Cardiac septum (tissue), 1 donor: ENCODE data around the gene RPRD1B. TPM values are rescaled to one million over a fixed set of nuclear protein-coding genes. Genes with fewer than 3 reads are reported as not detected.

Source experiments
- DNase-seq: peaks from one replicate; pipeline ENCODE4 v3.0.0-alpha.2; 2020; ENCODE audit warnings: low spot score
- intact Hi-C: fragments of 100-400 bp; cut with DNase I; formaldehyde crosslinking; loops from one replicate; pipeline ENCODE4 v1.14.0; 2022
- total RNA-seq: library from RNA; stranded (reverse); fragmentation: NEBNext Ultra II Directional; extraction: Animal tissue kit (Norgen Biotek cat#: 25700); gene quantifications from one replicate; pipeline ENCODE4 v1.2.1, GENCODE V29; 2021
- donor health status: DM: no; HTN: no; CAD: no.

Gene RPRD1B
- total RNA-seq, 1 donor from 2014 or later: 62.2 TPM

DNA sequence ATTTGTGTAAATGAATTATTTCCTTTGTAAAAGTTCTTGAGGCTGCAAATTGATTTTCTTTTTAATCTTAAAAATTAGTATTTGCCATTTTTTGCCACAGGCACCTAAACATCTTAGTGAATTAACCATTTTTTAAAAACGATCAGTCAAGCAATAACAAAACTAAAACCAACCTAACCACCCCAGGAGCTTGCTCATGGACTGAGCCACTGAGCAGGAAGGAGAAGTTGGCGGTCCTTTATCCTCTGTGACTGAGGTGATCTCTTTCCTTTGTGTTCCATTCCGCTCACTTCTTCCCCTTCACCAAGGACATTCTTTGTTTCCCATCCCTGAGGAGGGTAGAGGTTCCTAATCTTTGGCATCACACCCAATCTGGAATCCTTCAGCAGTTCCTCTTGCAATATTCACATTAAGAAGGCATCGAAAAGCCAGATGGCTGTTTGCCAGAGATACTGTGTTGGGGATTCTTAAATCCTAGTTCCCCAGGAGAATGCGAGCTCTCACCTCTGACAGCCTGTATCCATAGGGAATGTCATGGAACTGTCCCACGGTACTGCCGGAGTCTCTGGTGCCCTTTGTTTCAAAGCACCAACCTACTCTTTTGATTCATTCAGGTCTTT, 30.5 kb downstream of the RPRD1B start:
- DNase-seq: no peak
- intact Hi-C loops: no loop called here

DNA sequence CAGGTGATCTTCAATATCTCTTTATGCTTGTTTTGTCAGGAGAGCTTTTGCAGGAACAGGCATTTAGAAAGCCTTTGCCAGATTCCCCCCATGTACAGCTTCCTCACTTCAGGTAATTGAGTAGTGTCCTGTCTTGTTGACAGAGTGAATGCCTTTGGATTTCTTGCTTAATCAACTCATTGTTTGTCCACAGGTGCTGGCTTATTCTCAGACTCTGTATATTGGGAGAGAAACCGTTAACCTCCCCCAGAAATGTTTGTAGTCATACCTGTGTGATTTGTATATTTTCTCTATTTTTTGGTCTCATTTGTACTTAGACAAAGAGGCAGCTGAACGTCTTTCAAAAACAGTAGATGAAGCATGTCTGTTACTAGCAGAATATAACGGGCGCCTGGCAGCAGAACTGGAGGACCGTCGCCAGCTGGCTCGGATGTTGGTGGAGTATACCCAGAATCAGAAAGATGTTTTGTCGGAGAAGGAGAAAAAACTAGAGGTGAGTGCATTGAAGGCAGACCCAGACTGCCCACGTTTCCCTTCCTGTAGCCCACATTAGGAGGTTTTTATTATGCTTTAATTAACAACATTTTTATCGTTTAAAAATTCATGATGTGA, 32.3 kb downstream of the RPRD1B start:
- DNase-seq: no peak
- intact Hi-C loops: loop anchor here (2.0 kb wide), 1 partner anchor 99 kb away; the partner anchor contains the start of gene TGM2

DNA sequence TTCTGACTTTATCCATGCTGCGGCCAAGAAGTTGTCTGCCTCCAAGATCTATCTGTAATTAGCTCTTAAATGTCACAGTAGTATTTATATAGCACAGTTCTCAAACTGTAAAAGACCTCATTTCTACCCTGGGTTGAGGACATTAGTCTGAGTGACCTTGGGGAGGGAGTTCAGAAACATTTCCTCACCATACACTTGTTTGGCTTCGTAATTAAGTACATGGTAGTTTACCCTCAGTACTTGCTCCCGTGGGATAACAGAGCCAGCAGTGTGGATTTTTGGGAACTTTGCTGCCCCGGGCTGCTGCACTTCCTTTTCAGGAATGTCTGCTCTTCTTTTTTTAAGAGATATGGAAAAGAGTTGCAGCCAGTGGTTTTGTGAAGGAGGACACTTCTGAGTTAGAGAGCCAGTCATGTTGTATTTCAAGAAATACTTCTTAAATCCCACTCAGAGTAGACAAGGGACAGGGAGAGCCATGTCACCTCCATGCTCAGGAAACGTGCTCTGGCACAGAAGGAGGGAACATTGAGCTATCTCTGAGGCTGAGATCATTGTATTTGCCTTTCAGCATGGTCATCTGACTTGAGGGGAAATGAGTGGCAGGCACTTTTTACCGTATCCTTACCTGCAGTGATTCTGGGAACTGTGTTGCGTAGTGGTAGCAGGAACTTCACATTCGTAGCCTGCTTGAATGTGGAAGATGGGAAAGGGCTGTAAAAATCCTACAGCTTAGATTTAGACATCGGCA, 33.6 kb downstream of the RPRD1B start:
- no peak for DNase-seq
- intact Hi-C loops: loop anchor here (2.0 kb wide), 1 partner anchor 98 kb away; the partner anchor contains the start of gene TGM2

GRCh38 chr20:38067717-38068365, 34.3 kb downstream of the RPRD1B start:
- intact Hi-C loops: loop anchor here (2.0 kb wide), 1 partner anchor 97 kb away; the partner anchor contains the start of gene TGM2
- DNase-seq: no peak

GRCh38 chr20:38072898-38073297, 39.4 kb downstream of the RPRD1B start:
- intact Hi-C loops: loop anchor here (5.0 kb wide), 2 partner anchors 34 to 54 kb away; no protein-coding TSS in a partner anchor
- no peak for DNase-seq

GRCh38 chr20:38073307-38074071, 39.9 kb downstream of the RPRD1B start:
- intact Hi-C loops: loop anchor here (2.0 to 5.0 kb wide), 3 partner anchors 34 to 91 kb away; partner anchors contain the start of gene TGM2
- no peak for DNase-seq

GRCh38 chr20:38075161-38075998, 41.8 kb downstream of the RPRD1B start:
- DNase-seq: no peak
- intact Hi-C loops: loop anchor here (2.0 kb wide), 1 partner anchor 89 kb away; the partner anchor contains the start of gene TGM2

DNA sequence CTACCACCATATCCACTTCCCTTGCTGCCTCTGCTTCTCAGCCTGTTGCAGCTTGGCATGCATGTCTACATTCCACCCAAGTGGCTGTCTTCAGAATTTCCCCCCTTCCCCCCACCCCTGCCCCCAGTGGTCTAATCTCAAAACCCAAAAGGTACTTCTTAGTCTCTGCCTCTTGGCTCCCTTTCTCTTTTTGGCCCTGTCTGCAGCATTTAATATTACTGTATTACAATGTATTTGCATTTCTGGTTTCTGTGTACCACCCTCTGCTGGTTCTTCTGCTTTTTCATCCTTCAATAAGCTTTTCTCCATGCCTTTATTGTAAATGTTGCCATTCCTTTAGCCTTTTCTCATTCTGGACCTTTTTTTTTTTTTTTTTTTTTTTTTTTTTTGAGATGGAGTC, 43.0 kb downstream of the RPRD1B start:
- DNase-seq: no peak
- intact Hi-C loops: no loop called here

GRCh38 chr20:38078084-38078483, 44.5 kb downstream of the RPRD1B start:
- intact Hi-C loops: no loop called here
- DNase-seq: no peak

DNA sequence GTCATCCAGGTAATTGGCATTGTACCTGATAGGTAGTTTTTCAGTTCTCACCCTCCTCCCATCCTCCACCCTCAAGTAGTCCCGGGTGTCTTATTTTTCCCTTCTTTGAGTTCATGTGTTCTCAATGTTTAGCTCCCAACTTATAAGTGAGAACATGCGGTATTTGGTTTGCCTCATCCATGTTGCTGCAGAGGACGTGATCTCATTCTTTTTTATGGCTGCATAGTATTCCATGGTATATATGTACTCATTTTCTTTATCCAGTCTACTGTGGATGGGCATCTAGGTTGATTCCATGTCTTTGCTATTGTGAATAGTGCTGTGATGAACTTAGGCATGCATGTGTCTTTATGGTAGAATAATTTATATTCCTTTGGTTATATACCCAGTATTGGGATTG, 45.8 kb downstream of the RPRD1B start:
- intact Hi-C loops: no loop called here
- no peak for DNase-seq

DNA sequence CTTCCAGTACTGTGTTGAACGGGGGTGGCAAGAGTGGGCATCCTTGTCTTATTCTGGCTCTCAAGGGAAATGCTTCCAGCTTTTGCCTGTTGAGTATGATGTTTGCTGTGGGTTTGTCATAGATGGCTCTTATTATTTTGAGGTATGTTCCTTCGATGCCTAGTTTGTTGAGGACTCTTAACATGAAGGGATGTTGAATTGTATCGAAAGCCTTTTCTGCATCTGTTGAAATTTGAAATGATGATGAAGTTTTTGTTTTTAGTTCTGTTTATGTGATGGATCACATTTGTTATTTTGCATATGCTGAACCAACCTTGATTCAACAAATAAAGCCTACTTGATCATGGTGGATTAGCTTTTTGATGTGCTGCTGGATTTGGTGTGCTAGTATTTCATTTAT, 48.0 kb downstream of the RPRD1B start:
- no peak for DNase-seq
- intact Hi-C loops: no loop called here

DNA sequence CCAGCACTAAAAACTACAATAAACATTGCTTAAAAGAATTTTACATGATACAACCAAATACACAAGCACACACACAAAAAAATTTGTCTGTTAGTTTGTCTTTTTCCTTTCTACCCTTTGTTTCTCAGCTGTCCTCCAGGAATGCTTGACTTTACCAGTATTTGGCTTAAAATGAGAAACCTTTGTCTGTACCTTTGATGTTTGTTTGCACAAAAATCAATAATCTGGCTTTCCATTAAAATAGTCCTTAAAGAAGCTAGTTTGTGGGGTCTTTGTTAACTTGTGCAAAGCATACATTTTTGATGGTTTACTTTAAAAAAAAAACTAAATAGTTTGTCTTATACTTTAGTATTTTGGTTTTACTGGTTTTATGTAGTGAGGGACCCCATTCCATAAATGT, 49.3 kb downstream of the RPRD1B start:
- intact Hi-C loops: no loop called here
- DNase-seq: no peak

- no peak for DNase-seq
- intact Hi-C loops: no loop called here
Observed at GRCh38 chr20:38083338-38084048, 49.9 kb downstream of the RPRD1B start.

DNA sequence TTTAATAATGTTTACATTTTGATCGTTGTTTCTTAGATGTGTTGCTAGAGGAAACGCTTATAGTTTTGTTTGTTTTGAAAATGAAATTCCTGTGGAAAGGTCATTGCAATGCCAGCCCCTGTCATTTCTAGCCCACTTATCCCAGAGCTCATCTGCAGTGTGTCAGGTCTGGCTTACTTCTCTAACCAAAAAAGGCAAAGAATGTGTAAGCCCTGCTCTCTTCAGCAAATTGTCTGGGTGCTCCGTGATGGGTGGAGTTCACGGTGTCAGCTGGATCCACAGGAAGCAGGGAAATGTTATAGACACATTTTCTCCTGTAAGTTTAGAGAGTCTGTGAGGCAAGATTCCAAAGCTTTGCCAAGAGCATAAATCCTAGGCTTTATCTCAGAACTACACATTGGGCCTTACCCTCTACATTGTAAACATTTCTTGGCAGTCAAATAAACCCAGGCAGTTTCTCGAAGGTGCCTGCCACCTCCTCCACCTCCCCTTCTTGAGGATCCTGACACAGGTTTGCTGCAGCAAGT, 50.9 kb downstream of the RPRD1B start:
- no peak for DNase-seq
- intact Hi-C loops: no loop called here

GRCh38 chr20:38085026-38085425, 51.5 kb downstream of the RPRD1B start:
- no peak for DNase-seq
- intact Hi-C loops: no loop called here

- no peak for DNase-seq
- intact Hi-C loops: no loop called here
Observed at GRCh38 chr20:38089500-38089899, 56.0 kb downstream of the RPRD1B start.

- intact Hi-C loops: no loop called here
- no peak for DNase-seq
Observed at GRCh38 chr20:38090061-38090460, 56.5 kb downstream of the RPRD1B start.
